HEK293 (cell line): ENCODE measurements around the gene IDNK.

ENCODE experiments used
- HIC1 ChIP-seq: fragments of 450-650 bp; formaldehyde crosslinking; IDR thresholded peaks from 2 replicates; pipeline ENCODE4 v1.5.1; 2016; ENCODE audit warnings: missing biosample characterization, missing genetic modification characterization
- IKZF3 ChIP-seq: fragments of 450-650 bp; IDR thresholded peaks from 2 replicates; pipeline ENCODE4 v1.5.0; 2018; ENCODE audit warnings: missing biosample characterization, mild to moderate bottlenecking, missing genetic modification characterization, moderate library complexity
- KLF10 ChIP-seq: fragments of 450-650 bp; IDR thresholded peaks from 2 replicates; pipeline ENCODE4 v1.5.1; 2018; ENCODE audit warnings: missing biosample characterization, mild to moderate bottlenecking, missing genetic modification characterization
- KLF16 ChIP-seq: fragments of 450-650 bp; formaldehyde crosslinking; IDR thresholded peaks from 2 replicates; pipeline ENCODE4 v1.5.1; 2017; ENCODE audit warnings: missing biosample characterization, missing genetic modification characterization
- KLF8 ChIP-seq: fragments of 450-650 bp; formaldehyde crosslinking; IDR thresholded peaks from 2 replicates; pipeline ENCODE4 v1.5.1; 2016; ENCODE audit warnings: missing biosample characterization, missing genetic modification characterization
- KLF9 ChIP-seq: fragments of 450-650 bp; formaldehyde crosslinking; IDR thresholded peaks from 2 replicates; pipeline ENCODE4 v1.5.1; 2016; ENCODE audit warnings: missing biosample characterization, missing genetic modification characterization, low read depth
- PBX3 ChIP-seq: sonication (generic); formaldehyde crosslinking; IDR thresholded peaks from 2 replicates; pipeline ENCODE4 v1.8.1; 2022; ENCODE audit warnings: mild to moderate bottlenecking, moderate library complexity, missing genetic modification reagents
- PRDM1 ChIP-seq: fragments of 450-650 bp; formaldehyde crosslinking; IDR thresholded peaks from 2 replicates; pipeline ENCODE4; 2016; ENCODE audit warnings: missing biosample characterization, missing genetic modification characterization
- PRDM10 ChIP-seq: fragments of 450-650 bp; formaldehyde crosslinking; IDR thresholded peaks from 2 replicates; pipeline ENCODE4 v1.5.1; 2016; ENCODE audit warnings: missing biosample characterization, missing genetic modification characterization
- SP3 ChIP-seq: fragments of 450-650 bp; formaldehyde crosslinking; IDR thresholded peaks from 2 replicates; pipeline ENCODE4 v1.5.1; 2016; ENCODE audit warnings: missing biosample characterization, missing genetic modification characterization
- YY1 ChIP-seq: fragments of 450-650 bp; formaldehyde crosslinking; IDR thresholded peaks from 2 replicates; pipeline ENCODE4 v1.5.1; 2018; ENCODE audit warnings: missing biosample characterization, missing genetic modification characterization
- ZBTB20 ChIP-seq: fragments of 450-650 bp; formaldehyde crosslinking; IDR thresholded peaks from 2 replicates; pipeline ENCODE4 v1.5.1; 2016; ENCODE audit warnings: missing biosample characterization, missing genetic modification characterization
- ZBTB26 ChIP-seq: fragments of 450-650 bp; formaldehyde crosslinking; optimal IDR thresholded peaks from 2 replicates; pipeline ENCODE3; 2016; ENCODE audit warnings: missing biosample characterization, mild to moderate bottlenecking, missing genetic modification characterization
- ZBTB48 ChIP-seq: fragments of 450-650 bp; formaldehyde crosslinking; IDR thresholded peaks from 2 replicates; pipeline ENCODE4 v1.5.1; 2016; ENCODE audit warnings: missing biosample characterization, missing genetic modification characterization
- ZBTB49 ChIP-seq: fragments of 450-650 bp; formaldehyde crosslinking; IDR thresholded peaks from 2 replicates; pipeline ENCODE4 v1.5.1; 2016; ENCODE audit warnings: missing biosample characterization, missing genetic modification characterization, low read depth
- ZBTB8A ChIP-seq: fragments of 450-650 bp; formaldehyde crosslinking; IDR thresholded peaks from 2 replicates; pipeline ENCODE4 v1.5.1; 2016; ENCODE audit warnings: missing biosample characterization, missing genetic modification characterization
- ZFP37 ChIP-seq: fragments of 450-650 bp; formaldehyde crosslinking; IDR thresholded peaks from 2 replicates; pipeline ENCODE4 v1.5.1; 2016; ENCODE audit warnings: missing biosample characterization, missing genetic modification characterization
- ZNF449 ChIP-seq: fragments of 450-650 bp; formaldehyde crosslinking; IDR thresholded peaks from 2 replicates; pipeline ENCODE4 v1.5.1; 2017; ENCODE audit warnings: missing biosample characterization, mild to moderate bottlenecking, missing genetic modification characterization, moderate library complexity
- ZNF707 ChIP-seq: fragments of 450-650 bp; formaldehyde crosslinking; IDR thresholded peaks from 2 replicates; pipeline ENCODE4 v1.5.1; 2016; ENCODE audit warnings: missing biosample characterization, missing genetic modification characterization
- ZNF768 ChIP-seq: fragments of 450-650 bp; formaldehyde crosslinking; IDR thresholded peaks from 2 replicates; pipeline ENCODE4 v1.5.1; 2018; ENCODE audit warnings: missing biosample characterization, mild to moderate bottlenecking, missing genetic modification characterization
- ZNF777 ChIP-seq: fragments of 450-650 bp; formaldehyde crosslinking; IDR thresholded peaks from 2 replicates; pipeline ENCODE4 v1.5.1; 2017; ENCODE audit warnings: missing biosample characterization, missing genetic modification characterization, borderline replicate concordance
- ZSCAN23 ChIP-seq: fragments of 450-650 bp; formaldehyde crosslinking; IDR thresholded peaks from 2 replicates; pipeline ENCODE4 v1.5.1; 2016; ENCODE audit warnings: missing biosample characterization, missing genetic modification characterization

IDNK gene

GRCh38 chr9:83622939-83623678 is at the start of gene IDNK (continued):
- TF ChIP-seq ZNF449 (tag by site-specific recombination) (0 out of 2 replicates have a peak, but pooled peaks have one; percentile 55), HIC1 (peak; percentile 83), ZBTB8A (tag by site-specific recombination) (peak; percentile 97), SP3 (peak; percentile 86), PRDM10 (tag by site-specific recombination) (peak; percentile 71), YY1 (tag by site-specific recombination) (peak; percentile 51; the same call in 1 of the 2 replicates), ZNF707 (tag by site-specific recombination) (no peak), PBX3 (0 out of 2 replicates have a peak, but pooled peaks have one; percentile 40), ZFP37 (tag by site-specific recombination) (no peak), ZBTB20 (tag by site-specific recombination) (peak; percentile 78), ZBTB48 (tag by site-specific recombination) (0 out of 2 replicates have a peak, but pooled peaks have one; percentile 26), ZBTB26 (tag by site-specific recombination) (peak; percentile 83), ZNF768 (tag by site-specific recombination) (no peak), IKZF3 (tag by site-specific recombination) (peak; percentile 94), KLF16 (tag by site-specific recombination) (peak; percentile 51; the same call in 1 of the 2 replicates), KLF9 (tag by site-specific recombination) (peak; percentile 69), KLF10 (tag by site-specific recombination) (peak; percentile 61), KLF8 (tag by site-specific recombination) (peak; percentile 46; the same call in 1 of the 2 replicates), ZNF777 (tag by site-specific recombination) (0 out of 2 replicates have a peak, but pooled peaks have one; percentile 24), ZSCAN23 (tag by site-specific recombination) (no peak), ZBTB49 (no peak), PRDM1 (tag by site-specific recombination) (peak; percentile 91)
